GM19025 (cell line): ENCODE data around the gene SENP6.
"Not testable (repeated sequence)": the region's sequence is repeated elsewhere in the genome, so short reads cannot be mapped to it uniquely, and the experiment has no call there.

Source experiments
- ATAC-seq: cut with Tn5 transposase; IDR thresholded peaks from one replicate; pipeline ENCODE4 v1.9.1; 2021; ENCODE audit warnings: mild to moderate bottlenecking, low read depth, moderate library complexity; ENCODE audit not compliant: unreplicated experiment

The SENP6 gene

GRCh38 chr6:75656479-75656878 lies 54.8 kb downstream of the SENP6 start:
- ATAC-seq, result peak; percentile 56

DNA sequence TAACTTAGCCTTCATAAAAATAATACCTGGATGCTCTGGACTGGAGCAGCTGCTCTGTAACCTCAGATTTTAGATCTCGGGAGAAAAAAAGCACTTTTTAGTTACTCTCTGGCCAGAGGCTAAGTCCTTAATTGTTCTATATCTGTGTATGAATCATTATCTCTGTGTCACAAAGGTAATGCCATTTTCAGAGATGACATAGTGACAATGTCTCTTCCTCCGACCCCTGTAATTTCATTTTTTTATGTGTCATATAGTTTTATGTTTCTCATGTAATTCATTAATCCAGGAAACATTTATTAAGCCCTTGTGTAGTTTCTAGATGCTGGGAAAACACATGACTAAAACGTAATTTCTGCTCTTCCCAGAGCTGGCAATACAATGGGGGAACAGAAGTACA lies 55.6 kb downstream of the SENP6 start:
- no peak for ATAC-seq

DNA sequence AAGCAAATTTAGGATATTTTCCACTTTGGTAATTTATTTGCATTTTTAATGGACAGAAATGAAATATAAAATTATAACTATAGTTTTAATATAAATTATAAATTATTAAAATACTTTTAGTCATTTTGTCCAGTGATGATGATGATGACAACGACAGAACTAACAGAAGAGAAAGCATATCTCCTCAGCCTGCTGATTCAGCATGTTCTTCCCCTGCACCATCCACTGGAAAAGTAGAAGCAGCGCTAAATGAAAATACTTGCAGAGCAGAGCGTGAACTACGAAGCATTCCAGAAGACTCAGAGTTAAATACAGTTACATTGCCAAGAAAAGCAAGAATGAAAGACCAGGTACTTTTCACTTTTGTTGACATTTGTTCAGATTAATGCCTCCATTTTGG lies 64.9 kb downstream of the SENP6 start:
- no peak for ATAC-seq

GRCh38 chr6:75673884-75674283 lies 72.2 kb downstream of the SENP6 start:
- ATAC-seq, result no peak

DNA sequence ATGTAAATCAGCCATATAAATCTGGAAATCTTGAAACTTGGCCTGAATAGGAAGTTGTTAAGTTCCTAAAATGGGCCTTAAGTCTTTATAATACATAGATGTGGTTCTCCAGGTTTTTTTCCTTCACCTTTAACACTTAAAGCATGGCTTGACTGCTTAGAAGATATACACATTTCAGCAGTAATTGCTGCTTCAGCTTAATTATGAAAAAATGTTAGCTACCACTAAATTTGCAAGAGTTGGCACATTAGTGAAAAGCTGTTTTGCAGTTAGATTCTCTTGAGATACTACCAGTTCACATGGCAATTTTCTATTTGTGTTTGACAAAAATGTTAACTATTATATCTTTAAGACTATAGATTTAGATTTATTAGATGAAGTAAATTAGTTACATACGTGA lies 74.7 kb downstream of the SENP6 start:
- no peak for ATAC-seq

DNA sequence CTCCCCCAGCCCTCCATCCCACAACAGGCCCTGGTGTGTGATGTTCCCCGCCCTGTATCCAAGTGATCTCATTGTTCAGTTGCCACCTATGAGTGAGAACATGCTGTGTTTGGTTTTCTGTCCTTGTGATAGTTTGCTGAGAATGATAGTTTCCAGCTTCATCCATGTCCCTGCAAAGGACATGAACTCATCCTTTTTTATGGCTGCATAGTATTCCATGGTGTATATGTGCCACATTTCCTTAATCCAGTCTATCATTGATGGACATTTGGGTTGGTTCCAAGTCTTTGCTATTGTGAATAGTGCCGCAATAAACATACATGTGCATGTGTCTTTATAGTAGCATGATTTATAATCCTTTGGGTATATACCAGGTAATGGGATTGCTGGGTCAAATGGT lies 80.9 kb downstream of the SENP6 start:
- ATAC-seq, result not testable (repeated sequence)

GRCh38 chr6:75683005-75683404 lies 81.3 kb downstream of the SENP6 start:
- ATAC-seq, result not testable (repeated sequence)

DNA sequence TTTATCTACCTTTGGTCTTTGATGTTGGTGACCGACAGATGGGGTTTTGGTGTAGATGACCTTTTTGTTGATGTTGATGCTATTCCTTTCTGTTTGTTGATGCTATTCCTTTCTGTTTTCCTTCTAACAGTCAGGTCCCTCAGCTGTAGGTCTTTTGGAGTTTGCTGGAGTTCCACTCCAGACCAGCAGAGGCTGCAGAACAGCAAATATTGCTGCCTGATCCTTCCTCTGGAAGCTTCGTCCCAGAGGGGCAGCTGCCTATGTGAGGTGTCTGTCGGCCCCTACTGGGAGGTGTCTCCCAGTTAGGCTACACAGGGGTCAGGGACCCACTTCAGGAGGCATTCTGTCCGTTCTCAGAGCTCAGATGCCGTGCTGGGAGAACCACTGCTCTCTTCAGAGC lies 85.9 kb downstream of the SENP6 start:
- ATAC-seq, result not testable (repeated sequence)

- not testable (repeated sequence) for ATAC-seq
These were observed 86.3 kb downstream of the SENP6 start for GRCh38 chr6:75687937-75688336.

GRCh38 chr6:75689576-75689975 lies 87.9 kb downstream of the SENP6 start:
- ATAC-seq, result no peak

DNA sequence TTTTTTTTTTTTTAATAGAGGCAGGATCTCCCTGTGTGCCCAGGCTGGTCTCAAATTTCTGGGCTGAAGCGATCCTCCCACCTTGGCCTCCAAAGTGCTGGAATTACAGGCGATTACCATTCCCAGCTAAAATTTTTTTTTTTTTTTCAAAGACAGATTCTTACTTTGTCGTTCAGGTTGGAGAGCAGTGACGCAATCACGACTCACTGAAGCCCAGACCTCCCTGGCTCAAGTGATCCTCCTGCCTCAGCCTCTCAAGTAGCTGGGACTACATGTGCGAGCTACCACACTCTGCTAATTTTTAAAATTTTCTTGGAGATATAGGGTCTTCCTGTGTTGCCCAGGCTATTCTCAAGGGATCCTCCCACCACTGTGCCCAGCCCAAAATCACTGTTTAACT lies 89.3 kb downstream of the SENP6 start:
- no peak for ATAC-seq

DNA sequence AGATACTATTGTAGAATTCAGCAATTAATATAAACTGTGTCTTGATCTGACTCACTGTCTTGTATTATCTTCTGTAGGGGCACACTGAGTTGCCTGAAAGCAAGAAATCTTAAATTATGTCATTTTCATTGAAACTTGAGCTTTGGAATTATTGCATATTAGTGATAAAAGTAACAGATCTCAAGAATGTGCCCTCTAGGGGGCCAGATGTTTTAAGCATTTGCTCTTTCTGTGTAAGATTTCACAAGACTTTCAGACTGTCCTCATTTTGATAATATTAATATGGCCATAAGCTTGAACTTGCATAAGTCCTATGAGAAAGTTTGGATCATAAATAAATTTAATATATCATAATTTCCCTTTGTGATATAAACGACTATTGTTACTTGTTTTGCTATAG lies 91.9 kb downstream of the SENP6 start:
- ATAC-seq, result no peak

DNA sequence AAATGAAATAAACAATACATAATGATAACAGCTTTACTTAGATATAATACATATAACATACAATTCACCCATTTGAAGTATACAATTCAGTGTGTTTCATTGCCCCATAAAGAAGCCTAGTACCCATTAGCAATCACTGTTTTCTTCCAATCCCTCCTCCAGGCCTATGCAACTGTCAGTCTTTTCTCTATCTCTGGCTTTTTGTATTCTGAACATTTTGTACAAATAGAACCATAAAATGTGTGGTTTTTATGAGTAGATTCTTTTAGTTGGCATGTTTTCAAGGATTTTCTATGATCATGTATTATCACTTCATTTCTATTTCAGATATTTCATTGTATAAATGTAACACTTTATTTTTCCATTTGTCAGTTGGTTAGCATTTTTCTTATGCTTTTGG lies 92.7 kb downstream of the SENP6 start:
- ATAC-seq, result no peak

DNA sequence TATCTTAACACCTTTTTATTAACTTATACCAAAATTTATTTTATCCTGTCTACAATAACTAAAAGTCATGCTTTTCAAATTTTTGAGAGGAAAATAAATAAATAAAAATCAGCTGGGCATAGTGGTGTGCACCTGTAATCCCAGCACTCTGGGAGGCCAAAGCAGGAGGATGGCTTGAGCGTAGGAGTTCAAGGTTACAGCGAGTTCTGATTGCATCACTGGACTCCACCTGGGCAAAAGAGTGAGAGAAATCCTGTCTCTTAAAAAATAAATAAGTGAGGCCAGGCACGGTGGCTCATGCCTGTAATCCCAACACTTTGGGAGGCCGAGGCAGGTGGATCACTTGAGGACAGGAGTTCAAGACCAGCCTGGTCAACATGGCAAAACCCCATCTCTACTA lies 106.7 kb downstream of the SENP6 start:
- not testable (repeated sequence) for ATAC-seq

DNA sequence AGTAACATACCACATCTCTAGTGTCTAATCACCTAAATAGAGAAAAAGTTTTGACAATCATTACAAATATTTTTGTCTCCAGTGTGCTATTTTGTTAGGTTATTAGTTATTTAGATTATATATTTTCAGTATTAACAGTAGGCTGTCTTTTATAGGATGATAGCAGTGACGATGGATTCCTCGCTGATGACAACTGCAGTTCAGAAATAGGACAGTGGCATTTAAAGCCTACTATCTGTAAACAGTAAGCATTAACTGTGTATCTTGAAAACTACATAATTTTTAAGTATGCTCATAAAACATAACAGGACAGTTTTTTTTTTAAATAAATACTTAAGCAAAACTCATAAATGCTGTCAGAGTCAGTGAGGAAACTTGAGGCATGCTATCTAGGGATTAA lies 109.5 kb downstream of the SENP6 start:
- no peak for ATAC-seq

DNA sequence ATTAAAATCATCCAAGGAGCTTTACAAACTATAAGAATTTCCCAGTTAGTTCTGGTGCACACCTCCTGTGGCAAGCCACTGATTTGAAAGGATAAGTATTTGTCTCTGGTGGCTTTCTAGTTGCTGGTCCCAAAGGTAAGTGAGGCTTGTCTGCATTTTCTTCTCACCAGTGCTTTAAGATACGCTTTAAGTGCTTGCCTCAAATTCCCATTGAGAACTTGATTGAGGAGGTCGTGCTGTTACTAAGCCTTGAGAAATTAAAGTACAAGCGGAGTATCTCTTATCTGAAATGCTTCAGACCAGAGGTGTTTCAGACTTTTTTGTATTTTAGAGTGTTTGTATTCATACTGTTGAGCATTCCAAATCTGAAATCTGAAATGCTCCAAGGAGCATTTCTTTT lies 117.5 kb downstream of the SENP6 start:
- ATAC-seq, result no peak

DNA sequence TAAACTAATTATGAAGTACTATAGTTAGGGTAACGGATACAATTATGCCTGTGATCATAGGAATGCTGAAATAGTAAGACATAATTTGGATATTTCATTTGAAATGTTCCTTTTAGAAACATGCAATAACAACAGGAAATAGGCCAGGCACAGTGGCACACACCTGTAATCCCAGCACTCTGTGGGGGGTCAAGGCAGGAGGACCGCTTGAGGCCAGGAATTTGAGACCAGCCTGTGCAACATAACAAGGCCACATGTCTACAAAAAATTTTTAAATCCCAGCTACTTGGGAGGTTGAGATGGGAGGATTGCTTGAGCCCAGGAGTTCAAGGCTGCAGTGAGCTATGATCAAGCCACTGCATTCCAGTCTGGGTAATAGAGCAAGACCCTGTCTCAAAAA lies 121.7 kb downstream of the SENP6 start:
- ATAC-seq, result no peak

DNA sequence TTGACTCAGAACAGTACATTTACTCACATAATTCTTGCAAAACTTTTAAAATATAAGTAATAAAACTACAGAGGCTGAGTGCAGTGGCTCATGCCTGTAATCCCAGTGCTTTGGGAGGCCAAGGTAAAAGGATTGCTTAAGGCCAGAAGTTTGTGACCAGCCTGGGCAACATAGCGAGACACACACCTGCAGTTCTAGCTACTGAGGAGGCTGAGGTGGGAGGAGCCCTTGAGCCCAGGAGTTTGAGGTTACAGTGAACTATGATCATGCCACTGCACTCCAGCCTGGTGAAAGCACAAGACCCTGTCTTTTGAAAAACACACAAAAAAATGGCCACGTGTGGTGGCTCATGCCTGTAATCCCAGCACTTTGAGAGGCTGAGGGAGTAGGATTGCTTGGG lies 125.5 kb downstream of the SENP6 start:
- ATAC-seq, result no peak

DNA sequence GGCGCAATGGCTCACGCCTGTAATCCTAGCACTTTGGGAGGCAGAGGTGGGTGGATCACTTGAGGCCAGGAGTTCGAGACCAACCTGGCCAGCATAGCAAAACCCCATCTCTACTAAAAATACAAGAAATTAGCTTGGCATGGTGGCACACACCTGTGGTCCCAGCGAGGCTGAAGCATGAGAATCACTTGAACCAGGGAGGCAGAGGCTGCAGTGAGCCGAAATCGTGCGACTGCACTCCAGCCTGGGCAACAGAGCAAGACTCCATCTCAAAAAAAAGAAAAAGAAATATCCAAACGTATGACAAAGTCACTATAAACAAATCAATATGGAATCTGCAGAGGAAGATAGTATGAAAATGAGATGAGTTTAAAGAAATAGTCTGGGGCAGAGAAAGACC lies 129.3 kb downstream of the SENP6 start:
- ATAC-seq, result not testable (repeated sequence)

DNA sequence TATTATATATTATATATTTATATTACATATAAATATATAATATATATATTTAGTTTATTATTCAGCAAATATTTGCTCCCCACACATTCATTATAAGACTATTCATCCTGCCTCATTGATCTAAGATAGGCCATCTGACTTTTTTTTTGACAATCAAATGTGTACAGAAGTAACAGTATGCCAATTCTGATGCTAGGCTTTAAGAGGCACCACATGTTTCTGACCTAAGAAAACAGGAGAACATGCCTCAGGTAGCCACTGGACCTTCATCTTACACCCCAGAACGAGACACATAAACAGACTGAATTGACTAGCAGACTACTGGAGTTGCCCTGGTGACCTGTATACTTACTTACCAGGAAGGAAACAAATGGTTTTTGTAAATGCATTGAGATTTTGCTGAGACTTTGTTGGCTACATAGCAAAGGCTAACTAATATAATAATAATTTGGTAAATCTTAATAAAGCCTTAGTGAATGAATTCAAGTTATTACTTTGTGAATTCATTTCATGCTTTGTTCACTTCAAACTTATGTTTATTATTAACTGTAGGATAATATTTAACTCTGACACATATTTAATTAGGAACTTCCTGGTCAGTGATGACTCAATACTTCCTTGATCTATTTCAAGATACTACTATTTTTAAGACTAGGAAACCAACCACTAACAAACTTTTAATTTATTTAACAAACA lies 134.0 kb downstream of the SENP6 start:
- ATAC-seq, result peak; percentile 88

DNA sequence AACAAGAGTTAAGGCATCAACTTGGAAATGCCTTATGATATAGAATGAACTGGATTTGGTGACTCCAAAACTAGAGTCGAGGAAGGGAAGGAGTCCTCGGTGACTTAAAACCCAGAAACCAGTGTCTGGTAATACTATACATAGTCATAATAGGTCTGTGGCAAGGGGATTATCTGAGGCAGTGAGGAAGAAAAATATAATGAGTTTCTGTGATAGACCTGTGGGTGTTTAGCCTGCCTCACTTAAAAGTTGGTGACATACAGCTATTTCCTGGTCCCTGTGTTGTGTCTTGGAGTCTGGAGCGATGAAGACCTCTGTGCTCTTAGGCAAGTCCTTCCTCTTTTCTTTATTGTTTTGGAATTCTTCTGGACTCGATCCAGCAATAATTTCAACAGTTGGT lies 142.3 kb downstream of the SENP6 start:
- ATAC-seq, result no peak

- ATAC-seq, result no peak
These were observed 143.7 kb downstream of the SENP6 start for GRCh38 chr6:75745404-75745803.

DNA sequence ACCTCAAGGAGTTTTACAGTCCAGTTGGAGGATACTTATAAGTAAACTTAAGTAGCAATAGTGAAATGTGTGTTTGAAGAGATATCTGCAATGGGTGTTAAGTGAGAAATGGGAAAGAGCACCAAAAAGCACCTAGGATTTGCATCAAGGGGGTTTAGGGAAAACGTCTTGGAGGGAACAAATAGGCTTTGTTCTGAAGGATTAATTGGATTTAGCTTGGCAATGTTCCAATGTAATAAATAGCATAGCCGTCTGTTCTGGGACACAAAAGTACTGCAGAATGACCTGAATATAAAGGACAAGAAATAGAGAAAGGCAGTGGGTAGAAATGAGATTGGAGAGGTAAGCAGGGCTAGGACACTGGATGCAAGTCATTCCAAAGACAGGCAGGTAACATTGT lies 144.5 kb downstream of the SENP6 start:
- ATAC-seq, result no peak
